ENCODE measurements around the gene ADGRA1.

The ADGRA1 gene

DNA sequence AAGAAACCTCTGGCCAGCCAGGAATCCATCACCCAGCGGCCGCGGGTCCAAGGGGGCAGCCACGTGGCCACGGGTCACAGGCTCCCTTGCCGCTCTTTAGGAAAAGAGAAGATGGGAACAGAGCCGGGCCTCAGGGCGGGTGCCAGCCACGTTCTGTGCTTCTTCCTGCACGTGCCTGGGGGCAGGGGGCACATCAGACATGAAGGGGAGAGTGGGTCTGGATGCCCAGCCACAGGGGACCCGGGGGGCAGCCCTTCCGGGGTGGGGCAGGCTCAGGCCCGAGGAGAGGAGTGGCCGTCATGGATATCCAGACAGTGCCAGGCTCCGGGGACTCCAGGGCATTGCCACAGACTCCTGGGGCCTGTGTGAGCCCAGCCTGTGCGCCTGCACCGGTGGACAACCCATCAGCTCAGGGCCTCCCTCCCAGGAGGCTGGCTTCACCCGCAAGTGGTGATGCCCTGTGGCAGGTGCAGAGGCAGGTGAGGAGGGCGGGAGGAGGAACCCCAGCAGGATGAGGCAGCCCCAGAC is 31.0 kb upstream of the ADGRA1 start:
- DNase-seq, result no peak

DNA sequence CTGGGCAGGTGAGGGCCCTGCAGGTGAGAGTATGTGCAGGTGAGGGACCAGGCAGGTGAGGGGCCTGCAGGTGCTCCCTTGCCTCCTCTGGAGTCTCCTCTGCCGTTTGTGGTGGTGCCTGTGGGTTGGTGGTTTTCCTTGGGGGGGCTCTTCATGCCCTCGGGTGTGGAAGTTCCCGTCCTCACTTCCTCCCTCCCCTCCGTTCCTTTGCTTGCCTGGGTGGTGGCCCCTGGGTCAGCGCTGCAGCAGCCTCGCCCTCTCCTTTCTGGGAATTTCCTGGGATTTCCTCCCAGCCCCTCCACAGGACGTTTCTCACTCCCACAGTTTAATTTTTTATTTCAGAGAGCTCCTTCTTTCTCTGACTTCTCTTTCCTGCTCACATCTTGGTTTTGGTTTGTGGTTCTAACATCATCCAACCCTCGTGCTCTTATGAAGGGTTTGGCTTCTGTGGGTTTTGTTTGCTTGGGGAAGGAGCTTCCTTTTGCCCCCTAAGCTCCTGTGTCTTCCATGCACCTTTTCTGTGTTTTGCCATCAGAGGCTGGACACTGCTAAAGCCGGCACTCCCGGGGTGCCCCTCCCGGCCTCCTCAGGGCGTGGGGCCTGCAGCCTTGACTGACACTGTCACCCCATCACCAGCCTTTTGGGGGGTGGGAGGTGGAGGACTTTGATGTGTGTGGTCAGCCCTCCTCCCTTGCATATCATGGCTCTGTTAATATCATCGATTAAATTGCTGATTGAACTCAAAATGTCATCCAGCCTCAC is 29.2 kb upstream of the ADGRA1 start:
- DNase-seq, result no peak

DNA sequence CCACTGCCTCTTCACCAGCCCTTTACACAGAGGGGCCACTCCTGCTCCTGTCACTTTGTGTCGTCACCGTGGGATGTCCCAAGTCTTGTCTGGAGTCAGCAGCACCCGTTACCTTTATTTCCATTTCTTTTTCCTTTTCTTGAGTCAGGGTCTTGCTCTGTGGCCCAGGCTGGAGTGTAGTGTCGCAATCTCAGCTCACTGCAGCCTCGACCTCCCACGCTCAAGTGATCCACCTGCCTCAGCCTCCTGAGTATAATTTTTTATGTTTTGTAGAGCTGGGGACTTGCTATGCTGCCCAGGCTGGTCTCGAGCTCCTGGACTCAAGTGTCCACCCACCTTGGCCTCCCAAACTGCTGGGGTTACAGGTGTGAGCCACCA is 28.6 kb upstream of the ADGRA1 start:
- DNase-seq, result no peak

DNA sequence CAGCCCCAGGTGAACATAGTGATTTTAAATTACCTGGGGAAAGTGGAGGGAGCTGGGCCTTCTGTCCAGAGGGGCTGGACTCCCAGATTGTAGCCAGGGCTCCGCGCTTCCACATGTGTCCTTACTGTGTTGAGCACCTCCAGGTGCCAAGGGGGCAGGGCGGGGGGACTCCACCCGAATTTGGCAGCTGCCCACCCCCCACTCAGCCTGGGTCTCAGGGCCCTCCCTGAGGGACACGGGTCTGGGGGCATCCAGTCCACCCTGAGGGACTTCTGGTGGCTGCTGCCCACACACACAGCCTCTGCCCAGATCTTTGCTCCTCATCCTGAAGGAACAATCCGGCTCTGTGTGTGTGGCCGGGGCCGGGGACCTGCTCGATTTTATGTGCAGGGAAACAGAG is 28.2 kb upstream of the ADGRA1 start:
- no peak for DNase-seq

DNA sequence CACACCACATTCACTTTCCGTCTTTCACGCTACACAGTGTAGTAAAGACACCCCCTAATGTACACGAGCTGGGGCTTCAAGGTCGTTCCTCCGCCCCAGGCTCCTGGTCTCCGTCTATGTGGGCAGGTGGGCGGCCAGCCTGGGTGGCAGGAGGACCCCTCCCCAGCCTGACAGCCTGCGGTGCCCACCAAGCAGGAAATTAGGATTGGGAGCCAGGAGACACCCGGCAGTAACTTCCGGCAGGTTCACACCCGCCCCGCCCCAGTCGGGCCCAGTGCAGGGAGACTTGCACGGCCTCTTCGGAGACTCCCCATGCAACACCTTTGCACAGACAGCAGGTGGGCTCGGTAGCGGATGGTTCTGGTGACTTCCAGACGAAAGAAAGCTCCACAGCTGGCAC is 27.7 kb upstream of the ADGRA1 start:
- DNase-seq, result no peak

DNA sequence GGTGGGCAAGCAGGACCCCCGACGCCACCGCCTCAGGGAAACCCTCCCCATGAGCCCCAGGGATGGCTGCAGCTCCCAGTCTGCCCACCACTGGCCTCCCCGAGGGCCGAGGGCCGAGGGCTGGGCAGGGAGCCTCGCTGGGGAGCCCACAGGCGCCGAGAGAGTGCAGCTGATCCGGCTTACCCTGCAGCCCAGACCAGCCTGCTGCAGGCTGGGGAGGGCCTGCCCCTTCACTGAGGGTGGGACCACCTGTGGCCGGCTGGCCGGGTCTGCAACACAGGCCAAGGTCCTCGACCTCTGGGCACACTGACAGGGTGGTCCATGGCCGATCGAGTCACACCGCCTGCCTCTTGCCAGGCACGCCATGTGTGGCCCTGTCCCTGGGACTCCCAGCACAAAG is 27.3 kb upstream of the ADGRA1 start:
- DNase-seq, result no peak

DNA sequence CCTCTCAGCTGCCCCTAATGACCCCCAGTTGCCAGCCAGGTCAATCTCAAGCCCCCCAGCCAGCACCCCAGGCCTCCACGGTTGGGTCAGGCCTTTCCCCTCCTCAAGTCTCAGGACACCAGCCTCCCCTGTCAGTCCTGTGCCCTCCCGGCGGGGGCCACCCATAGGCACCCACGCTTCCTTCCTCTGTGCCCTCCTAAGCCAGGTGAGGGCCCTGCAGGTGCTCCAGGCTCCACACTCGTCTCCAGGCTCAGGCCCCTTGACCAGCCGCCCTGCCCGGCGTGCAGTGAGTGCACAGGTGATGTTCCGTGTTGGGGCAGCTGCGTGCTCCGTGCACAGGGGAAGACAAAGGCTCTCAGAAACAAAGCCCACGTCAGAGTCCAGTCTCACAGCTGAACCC is 26.8 kb upstream of the ADGRA1 start:
- no peak for DNase-seq

DNA sequence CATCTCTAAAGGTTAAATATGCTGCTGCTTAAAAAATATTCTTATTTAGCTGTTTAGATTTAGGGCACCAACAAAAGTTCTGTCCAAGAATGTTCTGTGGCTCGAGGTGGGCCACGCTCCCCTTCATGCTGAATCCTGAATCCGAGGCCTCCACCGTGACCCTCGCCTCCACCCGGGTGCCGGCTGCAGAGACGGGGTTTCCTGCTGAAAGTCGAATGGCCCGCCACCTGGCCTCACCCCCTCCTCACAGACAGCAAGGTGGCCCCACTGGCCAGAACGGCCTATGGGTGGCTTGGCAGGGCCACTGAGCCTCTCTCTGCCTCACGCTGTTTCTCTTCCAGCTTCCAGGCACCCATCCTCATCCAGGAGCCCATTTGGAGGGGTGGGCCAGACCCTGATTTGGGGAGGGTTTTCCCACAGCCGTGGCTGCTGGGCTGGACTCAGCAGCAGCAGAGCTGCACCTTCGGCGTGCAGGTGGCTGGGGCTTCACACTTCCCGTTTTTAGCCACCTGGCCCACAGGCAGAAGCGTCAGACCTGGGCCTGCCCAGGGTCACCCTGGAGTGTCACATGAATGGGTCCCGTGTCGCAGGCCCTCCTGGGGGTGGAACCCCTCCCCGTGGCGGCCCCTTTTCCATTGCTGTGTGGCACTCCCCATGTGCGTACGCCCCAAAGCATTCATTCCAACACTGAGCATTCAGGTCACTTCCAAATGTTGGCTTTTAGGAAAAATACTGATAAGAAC is 26.3 kb upstream of the ADGRA1 start:
- DNase-seq, result no peak

DNA sequence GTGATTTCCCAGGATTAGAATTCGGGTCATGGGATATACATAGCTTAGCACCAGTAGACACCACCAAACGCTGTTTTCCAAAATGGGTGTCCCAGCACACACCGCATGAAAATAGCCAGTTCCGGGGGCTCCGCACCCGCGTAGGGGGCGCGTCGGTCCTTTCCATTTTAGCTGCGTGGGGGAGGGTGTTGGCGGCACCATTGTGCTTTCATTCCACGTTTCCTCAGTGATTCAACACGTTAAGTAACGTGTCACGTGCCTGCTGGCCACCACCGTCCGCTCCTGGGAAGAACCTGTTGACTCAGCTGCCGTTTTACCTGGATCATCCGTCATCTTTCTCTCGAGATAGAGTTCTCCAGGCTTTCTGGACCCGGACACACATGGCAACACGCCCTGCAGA is 25.6 kb upstream of the ADGRA1 start:
- DNase-seq, result no peak

DNA sequence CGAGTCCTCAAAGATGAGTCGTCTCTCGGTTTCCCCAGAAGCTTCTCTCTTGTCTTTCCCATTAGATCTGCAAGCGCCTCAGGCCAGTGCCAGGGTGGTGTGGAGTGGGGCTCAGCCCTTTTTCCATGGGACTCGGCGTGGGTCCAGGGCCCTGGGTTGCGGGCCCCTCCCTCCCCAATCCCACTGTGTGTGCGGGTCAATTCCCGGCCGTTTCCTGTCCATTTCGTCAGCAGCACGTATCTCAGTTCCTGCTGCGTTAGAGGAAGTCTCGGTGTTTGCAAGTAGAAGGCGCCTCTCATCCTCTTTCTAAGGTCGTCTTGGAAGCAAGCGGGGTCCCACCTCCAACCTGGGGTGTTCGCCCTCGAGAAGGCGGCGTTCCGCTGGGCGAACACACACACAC is 25.1 kb upstream of the ADGRA1 start:
- no peak for DNase-seq

DNA sequence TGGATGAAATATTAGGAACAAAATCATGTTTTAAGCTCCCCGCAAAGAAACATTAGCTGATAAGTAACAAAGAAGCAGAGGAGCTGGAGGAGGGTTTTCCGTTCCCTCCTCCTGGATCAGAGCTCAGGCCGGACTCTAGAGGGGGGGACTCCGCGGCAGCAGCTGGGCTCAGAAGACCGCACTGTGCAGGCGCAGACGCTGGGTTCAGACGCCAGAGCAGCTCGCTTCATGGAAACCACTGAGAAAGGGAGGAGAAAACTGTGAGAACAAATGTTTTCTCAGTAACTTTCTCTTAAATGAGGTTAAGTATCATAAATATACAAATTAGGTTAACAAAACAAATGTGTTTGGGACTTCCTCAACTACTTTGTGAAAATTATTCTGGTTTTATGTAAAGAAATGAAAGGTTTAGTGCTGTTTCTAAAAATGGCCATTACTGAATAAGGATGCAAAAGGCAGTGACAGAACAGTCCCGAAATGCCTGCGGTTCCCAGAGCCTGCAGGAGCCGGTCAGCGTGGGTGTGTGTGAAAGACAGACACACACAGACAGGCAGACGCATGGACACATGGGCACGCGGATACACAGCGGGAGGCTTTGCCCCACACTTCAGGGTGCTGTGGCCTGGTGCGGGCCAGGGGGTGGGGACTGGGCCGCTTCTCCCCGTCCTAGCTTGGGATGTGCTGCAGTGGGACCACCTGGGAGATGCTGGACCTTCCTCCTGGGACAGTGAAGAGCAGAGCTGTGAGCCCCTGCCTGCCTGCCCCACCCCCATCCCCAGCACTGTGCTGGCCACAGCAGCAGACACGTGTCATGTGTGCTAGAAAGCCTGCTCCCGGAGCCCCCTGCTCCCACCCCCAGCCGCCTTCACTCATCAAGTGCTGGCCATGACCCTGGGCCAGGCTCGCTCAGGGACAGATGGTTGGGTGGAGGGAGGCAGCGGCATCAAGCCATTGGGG is 20.3 kb upstream of the ADGRA1 start:
- no peak for DNase-seq

DNA sequence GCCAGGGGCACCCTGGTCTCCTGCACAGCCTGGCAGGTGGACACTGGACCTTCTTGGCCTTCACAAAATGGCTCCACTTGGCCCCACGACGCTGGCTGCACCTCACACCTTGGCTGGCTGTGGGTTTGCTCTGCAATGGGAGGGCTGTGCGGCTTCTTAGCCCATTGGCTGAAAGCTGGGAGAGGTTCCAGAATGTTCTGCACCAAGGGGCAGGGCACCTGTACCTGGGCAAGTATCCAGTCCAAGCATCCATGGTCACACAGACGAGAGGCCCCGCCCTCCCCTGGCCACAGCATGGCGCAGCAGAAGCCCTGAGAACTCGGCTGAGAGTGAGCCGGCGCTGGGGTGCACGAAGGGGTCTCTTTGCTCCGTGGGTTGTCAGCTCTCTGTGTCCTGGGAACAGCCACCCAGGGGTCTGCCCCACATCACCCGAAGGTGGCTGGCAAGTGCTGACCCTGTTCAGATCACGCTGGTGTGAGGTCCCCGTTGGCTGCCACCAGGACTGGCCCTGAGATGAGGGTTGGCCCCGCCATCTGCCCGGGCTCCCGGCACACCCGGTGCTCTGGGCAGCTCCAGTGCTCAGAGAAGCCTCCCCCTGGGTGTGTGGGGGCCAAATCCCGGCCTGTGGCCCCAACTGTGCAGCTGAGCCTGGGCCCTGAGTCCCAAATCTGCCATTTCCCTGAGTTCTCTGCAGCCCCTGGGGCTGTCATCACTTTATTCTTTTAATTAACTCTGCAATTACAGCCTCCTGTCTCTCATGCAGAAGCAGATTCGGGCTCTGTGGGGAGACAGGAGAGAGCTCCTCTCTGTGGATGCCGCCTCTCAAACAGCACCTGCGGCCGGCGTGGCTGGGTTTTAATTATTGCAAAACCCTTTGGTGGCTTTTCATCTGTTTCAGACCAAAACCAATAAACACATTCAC is 19.4 kb upstream of the ADGRA1 start:
- no peak for DNase-seq

DNA sequence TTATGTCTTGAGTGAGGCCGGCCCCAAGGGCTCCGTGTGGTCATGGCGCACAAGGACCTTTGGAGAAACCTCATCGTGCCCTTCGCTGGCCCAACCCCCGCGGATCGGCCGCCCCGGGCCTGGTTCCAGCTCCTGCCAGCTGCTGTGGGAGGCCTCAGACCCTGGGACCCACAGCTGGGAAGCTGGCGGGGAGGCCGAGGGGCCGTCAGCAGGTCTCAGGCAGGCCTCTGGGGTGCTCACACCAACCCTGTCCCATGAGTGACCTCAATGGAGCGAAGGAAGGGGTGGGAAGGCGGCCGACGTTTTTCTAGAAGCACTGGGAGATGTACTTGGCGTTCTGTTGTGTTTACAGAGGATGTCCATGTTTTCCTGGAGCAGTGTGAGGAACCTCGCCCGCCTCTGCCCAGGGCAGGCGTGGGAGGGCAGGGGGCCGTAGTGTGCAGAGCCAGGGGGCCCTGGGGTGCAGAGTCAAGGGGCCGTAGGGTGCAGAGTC is 18.6 kb upstream of the ADGRA1 start:
- DNase-seq, result no peak

DNA sequence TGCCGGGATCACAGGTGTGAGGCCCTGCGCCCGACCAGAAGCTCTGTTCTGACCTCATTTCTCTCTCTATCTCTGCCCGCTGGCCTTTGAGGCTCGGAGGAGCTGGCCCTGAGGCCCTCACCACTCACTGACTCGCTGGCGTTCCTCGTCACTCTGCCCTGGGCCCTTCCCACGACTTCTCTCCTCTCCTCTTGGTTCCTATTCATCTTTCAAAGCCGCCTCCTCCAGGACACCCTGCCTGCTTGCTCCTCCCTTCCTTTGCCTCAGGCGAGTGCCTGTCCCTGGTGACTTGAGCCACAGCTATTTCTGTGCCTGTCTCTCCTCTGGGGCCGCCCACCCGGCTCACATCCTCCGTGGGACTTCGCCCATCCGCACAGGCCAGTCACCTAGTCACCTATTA is 17.3 kb upstream of the ADGRA1 start:
- DNase-seq, result no peak

DNA sequence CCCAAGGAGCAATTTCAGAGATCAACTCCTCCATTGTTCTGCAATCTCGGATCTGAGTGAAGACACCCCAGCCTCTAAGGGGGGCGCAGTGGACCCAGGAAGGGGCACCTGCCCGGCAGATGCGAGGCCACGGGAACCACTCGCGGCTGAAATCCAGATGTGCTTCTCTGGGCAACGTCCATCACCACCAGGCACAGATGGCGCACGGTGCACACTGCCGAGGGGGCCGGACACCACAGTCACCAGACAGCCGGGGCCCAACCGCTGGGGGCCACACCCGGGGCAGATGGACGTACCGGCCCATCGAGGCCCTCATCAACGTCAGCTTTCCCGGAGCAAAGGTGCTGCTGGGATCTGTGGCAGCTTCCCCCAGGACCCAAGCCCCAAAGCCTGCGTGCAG is 16.9 kb upstream of the ADGRA1 start:
- no peak for DNase-seq

DNA sequence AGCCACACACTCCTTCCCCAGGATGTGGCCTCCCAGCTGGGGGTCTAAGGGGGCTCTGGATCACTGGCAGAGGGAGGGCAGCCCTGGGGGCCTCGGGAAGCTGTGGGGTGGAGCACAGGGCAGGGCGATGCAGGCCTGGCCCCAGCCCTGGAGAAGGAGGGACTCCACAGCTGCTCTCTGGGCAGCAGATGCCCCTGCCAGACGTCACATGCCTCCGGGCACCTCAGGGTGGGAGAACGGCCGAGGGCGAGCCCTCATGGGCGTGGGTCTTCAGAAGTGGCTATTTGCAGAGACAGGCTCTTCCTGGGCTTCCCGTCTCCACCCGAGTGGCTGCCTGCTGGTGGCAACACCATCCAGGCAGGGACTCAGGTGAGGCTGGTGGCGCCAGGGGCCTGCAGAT is 16.0 kb upstream of the ADGRA1 start:
- no peak for DNase-seq

DNA sequence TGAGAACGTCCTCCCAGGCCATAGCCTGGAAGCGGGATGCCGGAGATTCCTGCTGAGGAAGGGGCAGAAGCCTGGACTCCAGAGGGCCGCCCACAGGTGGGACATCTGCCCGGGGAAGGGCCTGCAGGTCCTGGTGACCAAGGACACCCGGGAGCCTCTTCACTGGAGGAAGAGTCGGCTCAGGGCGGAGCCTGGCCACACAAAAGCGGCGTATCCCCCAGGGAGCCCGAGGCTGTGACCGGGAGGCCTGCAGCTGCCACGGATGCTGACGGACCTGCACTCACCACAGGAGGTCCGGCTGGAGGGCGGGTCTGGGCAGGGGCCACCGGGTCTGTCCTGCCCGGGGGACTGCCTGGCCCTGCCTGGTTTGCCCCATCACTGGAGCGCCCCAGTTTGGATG is 15.5 kb upstream of the ADGRA1 start:
- no peak for DNase-seq

DNA sequence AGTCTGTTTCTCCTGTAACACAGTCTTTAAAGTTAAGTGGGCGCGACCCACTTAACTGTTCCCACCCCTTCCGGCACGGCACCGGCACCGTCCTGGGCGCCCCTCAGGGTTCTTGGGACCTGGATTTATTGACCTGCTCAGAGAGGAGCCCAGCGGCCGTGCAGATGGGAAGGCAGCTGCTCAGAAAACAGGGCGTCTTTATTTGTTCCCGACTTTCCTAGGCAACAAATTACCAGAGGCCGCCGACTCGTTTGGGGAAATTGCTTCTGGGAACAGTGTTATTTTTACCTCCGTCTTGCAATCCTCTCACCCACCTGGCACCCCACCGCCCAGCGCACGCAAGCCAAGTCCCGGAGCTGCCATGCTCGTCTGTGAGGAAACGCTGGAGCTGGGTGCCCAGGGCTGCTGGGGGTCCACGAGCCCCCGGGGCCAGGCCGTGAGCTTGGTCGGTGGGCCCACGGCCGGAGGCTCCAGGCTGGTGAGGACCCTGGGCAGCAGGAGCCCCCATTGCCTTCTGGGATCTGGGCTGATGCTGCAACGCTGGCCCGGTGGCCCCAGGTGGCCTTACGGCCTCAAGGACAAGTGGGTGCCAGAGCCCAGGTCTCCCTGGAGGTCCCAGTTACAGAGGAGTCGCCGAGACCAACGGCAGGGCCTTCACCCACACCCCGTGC is 14.9 kb upstream of the ADGRA1 start:
- DNase-seq, result no peak

DNA sequence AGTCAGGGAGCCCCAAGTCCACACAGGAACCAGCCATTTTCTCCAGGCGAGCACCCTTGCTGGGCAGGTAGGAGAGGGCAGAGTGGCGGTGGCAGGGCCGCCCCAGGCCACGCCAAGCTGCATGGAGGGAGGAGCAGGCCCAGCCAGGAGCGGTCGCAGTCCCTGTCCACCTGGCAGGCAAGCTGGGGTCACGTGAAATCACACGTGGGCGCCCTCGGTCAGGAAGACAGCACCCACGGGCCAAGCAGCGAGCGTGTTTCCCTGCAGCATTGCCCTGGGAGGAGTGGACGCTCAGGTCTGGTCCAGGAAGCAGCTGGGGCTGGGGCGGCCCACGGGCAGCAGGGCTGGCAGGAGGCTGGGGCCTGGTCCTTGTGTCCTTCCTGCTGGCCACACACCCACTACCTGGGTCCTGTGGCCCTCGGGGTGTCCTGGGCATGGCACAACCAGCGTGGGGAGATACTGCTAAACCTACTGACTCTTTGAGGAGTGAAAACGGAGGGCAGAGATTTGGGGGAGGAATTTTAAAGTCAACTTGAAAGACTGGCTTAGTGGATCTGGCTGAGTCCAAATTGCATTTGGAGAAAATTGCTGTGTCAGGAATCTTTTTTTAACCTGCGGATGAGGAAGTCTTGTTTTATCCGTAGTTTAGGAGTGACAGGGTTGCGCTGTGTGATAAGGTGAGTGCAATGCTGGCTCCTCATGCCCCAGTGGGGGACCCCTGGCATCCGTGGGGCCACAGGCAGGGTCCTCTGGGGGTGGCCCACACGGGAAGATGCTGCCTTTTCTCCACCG is 12.2 kb upstream of the ADGRA1 start:
- no peak for DNase-seq

DNA sequence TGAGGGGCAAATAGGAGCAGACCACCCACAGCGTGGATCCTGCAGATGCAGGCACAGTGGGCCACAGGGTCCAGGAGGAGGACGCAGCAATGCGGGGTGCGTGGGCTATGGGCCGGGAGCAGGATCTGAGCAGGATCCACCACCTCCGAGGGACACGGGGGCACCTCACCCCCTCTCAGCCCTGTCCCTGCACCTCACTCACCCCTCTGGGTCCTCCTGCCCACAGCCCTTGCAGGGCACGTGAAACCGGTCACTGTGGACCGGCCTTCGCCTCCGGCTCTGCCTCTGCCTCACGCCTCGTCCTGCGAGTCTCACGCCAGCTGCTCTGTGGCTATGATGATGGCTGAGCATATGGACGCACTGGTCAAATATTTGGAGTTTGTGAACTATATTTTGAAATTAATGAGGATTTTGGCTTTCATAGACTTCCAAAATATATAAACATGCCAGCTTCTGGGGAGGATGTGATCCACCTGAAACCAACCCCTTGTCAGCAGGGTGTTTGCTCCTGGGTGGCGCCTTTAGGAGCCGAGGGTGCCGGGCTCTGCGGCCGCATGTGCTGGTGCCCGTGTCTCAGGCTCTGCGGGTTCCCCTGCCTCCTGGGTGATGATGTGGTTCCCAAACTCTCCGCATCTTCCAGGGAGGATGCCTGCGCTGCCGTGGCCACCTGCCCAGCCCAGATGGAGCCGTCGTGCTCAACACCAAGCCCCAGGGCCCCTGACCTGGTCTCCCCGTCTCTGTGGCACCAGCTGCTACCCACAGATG is 11.3 kb upstream of the ADGRA1 start:
- no peak for DNase-seq

Measured in NCI-H748 treated with DMSO at 0.1 percent for 48 hours (cell line).